ENCODE results near the gene CSTF1.

CSTF1 gene

GRCh38 chr20:56430957-56431356 is 38.5 kb downstream of the CSTF1 start:
- no peak for DNase-seq

- DNase-seq, result no peak
These were observed 39.0 kb downstream of the CSTF1 start for GRCh38 chr20:56431471-56431870.

GRCh38 chr20:56433221-56433879 is 40.9 kb downstream of the CSTF1 start:
- DNase-seq, result no peak

- DNase-seq, result no peak
These were observed 41.4 kb downstream of the CSTF1 start for GRCh38 chr20:56433880-56434255.

- no peak for DNase-seq
These were observed 44.9 kb downstream of the CSTF1 start for GRCh38 chr20:56437196-56437960.

- DNase-seq, result no peak
These were observed 45.8 kb downstream of the CSTF1 start for GRCh38 chr20:56438284-56438683.

- DNase-seq, result peak; percentile 87
These were observed 47.4 kb downstream of the CSTF1 start for GRCh38 chr20:56439771-56440291.

- DNase-seq, result no peak
These were observed 48.0 kb downstream of the CSTF1 start for GRCh38 chr20:56440346-56441007.

GRCh38 chr20:56442389-56443365 is 50.2 kb downstream of the CSTF1 start:
- DNase-seq, result no peak

- DNase-seq, result no peak
These were observed 51.5 kb downstream of the CSTF1 start for GRCh38 chr20:56443654-56444540.

GRCh38 chr20:56445130-56445529 is 52.7 kb downstream of the CSTF1 start:
- DNase-seq, result no peak

- DNase-seq, result no peak
These were observed 53.1 kb downstream of the CSTF1 start for GRCh38 chr20:56445540-56445939.

- DNase-seq, result no peak
These were observed 54.8 kb downstream of the CSTF1 start for GRCh38 chr20:56447227-56447626.

GRCh38 chr20:56449459-56449858 is 57.0 kb downstream of the CSTF1 start:
- no peak for DNase-seq

- DNase-seq, result no peak
These were observed 58.8 kb downstream of the CSTF1 start for GRCh38 chr20:56451056-56451765.

GRCh38 chr20:56453352-56453751 is 60.9 kb downstream of the CSTF1 start:
- no peak for DNase-seq

- DNase-seq, result no peak
These were observed 62.3 kb downstream of the CSTF1 start for GRCh38 chr20:56454754-56455153.
